Fibroblast of lung (primary cell): ENCODE measurements around the gene TTBK2. TPM values are rescaled to one million over a fixed set of nuclear protein-coding genes. Genes with fewer than 3 reads are reported as not detected.

Experiments
- DNase-seq, 2 donors: peaks; one replicate each; pipeline versions ENCODE4 v3.0.0 to v3.0.0-alpha.2; 2010; ENCODE audit warnings: low read depth in 2 of 2
- H2AFZ ChIP-seq: 2 replicates; pipeline ENCODE4 v1.5.1; 2012; ENCODE audit warnings: low read length, control low read depth, inconsistent platforms
- H3K27ac ChIP-seq: 2 replicates; pipeline ENCODE4 v1.5.1; 2011; ENCODE audit warnings: low read length, control low read depth; ENCODE audit not compliant: insufficient read depth
- H3K27me3 ChIP-seq: 2 replicates; pipeline ENCODE4 v1.5.1; 2011; ENCODE audit warnings: mild to moderate bottlenecking, low read length; ENCODE audit not compliant: control insufficient read depth, insufficient read depth
- H3K36me3 ChIP-seq: 2 replicates; pipeline ENCODE4 v1.5.1; 2011; ENCODE audit warnings: low read length; ENCODE audit not compliant: control insufficient read depth, insufficient read depth
- H3K4me1 ChIP-seq: 2 replicates; pipeline ENCODE4 v1.5.1; 2011; ENCODE audit warnings: low read length; ENCODE audit not compliant: control insufficient read depth, insufficient read depth; ENCODE audit errors: extremely low read depth
- H3K4me2 ChIP-seq: 2 replicates; pipeline ENCODE4 v1.5.1; 2011; ENCODE audit warnings: low read length, control low read depth; ENCODE audit not compliant: insufficient read depth; ENCODE audit errors: extremely low read depth
- H3K4me3 ChIP-seq, 4 experiments: fragments of 200-600 bp in 1 of 4; sonication (generic) in 1 of 4; replicated peaks in 1 of 4; 2 replicates each; pipeline ENCODE4 v1.5.1; 2011 to 2016; ENCODE audit warnings: low read length in 4 of 4, low read depth in 3 of 4, mild to moderate bottlenecking in 3 of 4, control low read depth in 2 of 4, inconsistent platforms in 1 of 4, mixed read lengths in 1 of 4; ENCODE audit not compliant: insufficient read depth in 1 of 4; ENCODE audit errors: control extremely low read depth in 1 of 4
- H3K79me2 ChIP-seq: 2 replicates; pipeline ENCODE4 v1.5.1; 2012; ENCODE audit warnings: mild to moderate bottlenecking, low read length, inconsistent platforms; ENCODE audit not compliant: control insufficient read depth, insufficient read depth
- H3K9ac ChIP-seq: 2 replicates; pipeline ENCODE4 v1.5.1; 2011; ENCODE audit warnings: mild to moderate bottlenecking, low read length, control low read depth; ENCODE audit not compliant: insufficient read depth
- H3K9me3 ChIP-seq: 2 replicates; pipeline ENCODE4 v1.5.1; 2012; ENCODE audit warnings: low read depth, low read length; ENCODE audit not compliant: control insufficient read depth, insufficient read depth
- H4K20me1 ChIP-seq: 2 replicates; pipeline ENCODE4 v1.5.1; 2011; ENCODE audit warnings: low read length; ENCODE audit not compliant: control insufficient read depth, insufficient read depth; ENCODE audit errors: extremely low read depth
- CTCF ChIP-seq, 2 donors: IDR thresholded peaks in 1 of 2; conservative IDR thresholded peaks in 1 of 2; 1 replicate in 1 of 2; 2 replicates in 1 of 2; pipeline ENCODE4 v1.5.1; 2011 to 2012; ENCODE audit warnings: low read length in 2 of 2, control low read depth in 1 of 2, inconsistent platforms in 1 of 2, low read depth in 1 of 2, mild to moderate bottlenecking in 1 of 2
- EZH2 ChIP-seq: IDR thresholded peaks from 2 replicates; pipeline ENCODE4 v1.5.1; 2012; ENCODE audit warnings: low read length, control low read depth, mild to moderate bottlenecking; ENCODE audit errors: missing control alignments
- polyA plus RNA-seq, 2 donors: library from polyadenylated mRNA; depleted of rRNA in 1 of 2; stranded (reverse) in 1 of 2; unstranded in 1 of 2; fragments of >200 nt; gene quantifications; 2 replicates each; pipeline ENCODE4 v1.2.1, GENCODE V29; 2011 to 2012; ENCODE audit warnings: missing spikeins in 1 of 2
- total RNA-seq: library from RNA; depleted of rRNA; stranded (reverse); fragments of >200 nt; gene quantifications from 2 replicates; pipeline ENCODE4 v1.2.1, GENCODE V29; 2014

TTBK2 gene
- total and polyA plus RNA-seq, 2 donors (not counting 1 experiment from before 2014, with no cell fraction given), result 5.6 to 16.2 TPM

- H2AFZ ChIP-seq, result no peak overlapping the region
- H3K4me2 ChIP-seq, result no peak overlapping the region
- peaks cover 4% of the 10 kb centered on the region for H3K36me3 ChIP-seq
- H3K9me3 ChIP-seq, result no peaks in the 10 kb centered on the region
- no peak overlapping the region for H3K9ac ChIP-seq
- TF ChIP-seq EZH2, result no peak
- H3K27ac ChIP-seq, result no peak overlapping the region
- no peaks in the 10 kb centered on the region for H3K79me2 ChIP-seq
- no peaks in the 10 kb centered on the region for H4K20me1 ChIP-seq
- no peak overlapping the region for H3K4me3 ChIP-seq
- no peak for DNase-seq
- no peaks in the 10 kb centered on the region for H3K4me1 ChIP-seq
- H3K27me3 ChIP-seq, result no peaks in the 10 kb centered on the region
Measured at GRCh38 chr15:42802168-42802567, 118.4 kb downstream of the TTBK2 start.

- no peaks in the 10 kb centered on the region for H3K79me2 ChIP-seq
- TF ChIP-seq CTCF (conservative IDR thresholded peaks at IDR 0.05 in 1 of 2, IDR thresholded peaks at IDR 0.05 in 1 of 2; ENCODE audit: low read depth in 1 of 2, low read length in 2 of 2) (no peak), EZH2 (no peak)
- no peak for DNase-seq
- no peaks in the 10 kb centered on the region for H4K20me1 ChIP-seq
- H3K4me2 ChIP-seq, result no peak overlapping the region
- H3K4me1 ChIP-seq, result peaks cover 2% of the 10 kb centered on the region
- no peaks in the 10 kb centered on the region for H3K9me3 ChIP-seq
- H3K27me3 ChIP-seq, result no peaks in the 10 kb centered on the region
- H2AFZ ChIP-seq, result no peak overlapping the region
- H3K27ac ChIP-seq, result no peak overlapping the region
- no peak overlapping the region for H3K4me3 ChIP-seq
- H3K36me3 ChIP-seq, result peaks cover 4% of the 10 kb centered on the region
- H3K9ac ChIP-seq, result no peak overlapping the region
Measured at GRCh38 chr15:42800731-42801474, 119.7 kb downstream of the TTBK2 start.

- Histone ChIP-seq H3K36me3 (peaks cover 4% of the 10 kb centered on the region), H3K79me2 (no peaks in the 10 kb centered on the region), H3K4me2 (no peak overlapping the region), H4K20me1 (no peaks in the 10 kb centered on the region), H3K4me3 (no peak overlapping the region), H2AFZ (no peak overlapping the region), H3K4me1 (peaks cover 2% of the 10 kb centered on the region), H3K27me3 (no peaks in the 10 kb centered on the region), H3K27ac (no peak overlapping the region), H3K9me3 (no peaks in the 10 kb centered on the region), H3K9ac (no peak overlapping the region)
- DNase-seq, result no peak
- TF ChIP-seq EZH2 (no peak), CTCF (conservative IDR thresholded peaks at IDR 0.05 in 1 of 2, IDR thresholded peaks at IDR 0.05 in 1 of 2; ENCODE audit: low read depth in 1 of 2, low read length in 2 of 2) (no peak)
Measured at GRCh38 chr15:42798802-42799201, 121.8 kb downstream of the TTBK2 start.
